PC-3 (cell line): ENCODE results near the gene CD9. TPM values are rescaled to one million over a fixed set of nuclear protein-coding genes. Genes with fewer than 3 reads are reported as not detected.

Source experiments
- ATAC-seq: fragments of 200-7000 bp; cut with Tn5 transposase; 2 replicates; pipeline ENCODE4 v1.9.1; 2020; ENCODE audit warnings: mild to moderate bottlenecking, moderate library complexity
- BruUV-seq: library from RNA; stranded (reverse); fragments of 400-500 nt; replicated peaks from 2 replicates; lab custom pipeline; 2021; lab: Mats Ljungman, UMichigan
- CTCF ChIA-PET: fragments of 300-600 bp; sonication (Branson Sonifier 250); formaldehyde crosslinking; loops from one replicate; lab custom pipeline; 2022; ENCODE audit warnings: antibody characterized with exemption; lab: Charles Lee
- POLR2A ChIA-PET: fragments of 300-600 bp; sonication (Branson Sonifier 250); formaldehyde crosslinking; loops from one replicate; lab custom pipeline; 2022; ENCODE audit warnings: antibody characterized with exemption; ENCODE audit not compliant: unreplicated experiment; lab: Charles Lee
- DNase-seq: peaks from one replicate; pipeline ENCODE4 v3.0.0-alpha.2; 2015
- H2AFZ ChIP-seq: fragments of 300-600 bp; sonication (generic); 2 replicates; pipeline ENCODE4 v1.6.0; 2016; ENCODE audit warnings: antibody characterized with exemption, low read length
- H3F3A ChIP-seq: fragments of 300-600 bp; sonication (generic); one replicate; pipeline ENCODE4 v1.6.0; 2017; ENCODE audit warnings: antibody characterized with exemption, low read length, control low read depth, mild to moderate bottlenecking; ENCODE audit not compliant: unreplicated experiment
- H3K27ac ChIP-seq: fragments of 300-600 bp; sonication (generic); 2 replicates; pipeline ENCODE4 v1.5.1; 2016; ENCODE audit warnings: mild to moderate bottlenecking, low read length
- H3K27me3 ChIP-seq: fragments of 300-600 bp; sonication (generic); 2 replicates; pipeline ENCODE4 v1.6.1; 2016; ENCODE audit warnings: low read length, mixed read lengths
- H3K36me3 ChIP-seq: fragments of 300-600 bp; sonication (generic); 2 replicates; pipeline ENCODE4 v1.6.1; 2016; ENCODE audit warnings: low read depth, mixed run types, low read length, mixed read lengths
- H3K4me1 ChIP-seq: fragments of 300-600 bp; sonication (generic); 2 replicates; pipeline ENCODE4 v1.5.1; 2016; ENCODE audit warnings: low read length; ENCODE audit not compliant: insufficient read depth
- H3K4me2 ChIP-seq: fragments of 300-600 bp; sonication (generic); 2 replicates; pipeline ENCODE4 v1.6.0; 2016; ENCODE audit warnings: low read length
- H3K4me3 ChIP-seq: fragments of 300-600 bp; sonication (generic); 2 replicates; pipeline ENCODE4 v1.5.1; 2016; ENCODE audit warnings: mild to moderate bottlenecking, low read length, mixed read lengths
- H3K79me2 ChIP-seq: fragments of 300-600 bp; sonication (generic); 2 replicates; pipeline ENCODE4 v1.6.1; 2017; ENCODE audit warnings: low read length, mixed read lengths
- H3K9ac ChIP-seq: fragments of 300-600 bp; sonication (generic); 2 replicates; pipeline ENCODE4 v1.6.0; 2016; ENCODE audit warnings: mild to moderate bottlenecking, low read length
- H3K9me2 ChIP-seq: fragments of 300-600 bp; sonication (generic); replicated peaks from 2 replicates; pipeline ENCODE4 v1.6.1; 2016; ENCODE audit warnings: mixed run types, low read length, mixed read lengths
- H3K9me3 ChIP-seq: fragments of 300-600 bp; sonication (generic); 2 replicates; pipeline ENCODE4 v1.6.1; 2016; ENCODE audit warnings: low read length, mixed read lengths
- H4K20me1 ChIP-seq: fragments of 300-600 bp; sonication (generic); 2 replicates; pipeline ENCODE4 v1.6.1; 2016; ENCODE audit warnings: low read length, mixed read lengths
- EZH2 ChIP-seq: fragments of 300-600 bp; sonication (generic); IDR thresholded peaks from one replicate; pipeline ENCODE4 v1.6.1; 2017; ENCODE audit warnings: antibody characterized with exemption, mild to moderate bottlenecking, low read length; ENCODE audit not compliant: unreplicated experiment
- EZH2phosphoT487 ChIP-seq: fragments of 300-600 bp; sonication (generic); IDR thresholded peaks from 2 replicates; pipeline ENCODE4 v1.6.1; 2018; ENCODE audit warnings: mild to moderate bottlenecking, antibody characterized with exemption, low read length, borderline replicate concordance
- intact Hi-C: fragments of 100-400 bp; cut with micrococcal nuclease; formaldehyde crosslinking; loops from 2 replicates; pipeline ENCODE4 v1.9.0; 2023
- total RNA-seq: library from RNA; depleted of rRNA; stranded (reverse); fragments of >200 nt; gene quantifications from 2 replicates; pipeline ENCODE4 v1.2.3, GENCODE V29; 2014
- TF ChIP-seq, protein P1 (sequence below): fragments of 300-600 bp; sonication (generic); conservative IDR thresholded peaks from 2 replicates; pipeline ENCODE4 v1.5.1; 2017; ENCODE audit warnings: antibody characterized with exemption, low read depth, mild to moderate bottlenecking, low read length

Gene CD9
- total RNA-seq, 1 experiment from 2014 or later = 174 TPM

DNA sequence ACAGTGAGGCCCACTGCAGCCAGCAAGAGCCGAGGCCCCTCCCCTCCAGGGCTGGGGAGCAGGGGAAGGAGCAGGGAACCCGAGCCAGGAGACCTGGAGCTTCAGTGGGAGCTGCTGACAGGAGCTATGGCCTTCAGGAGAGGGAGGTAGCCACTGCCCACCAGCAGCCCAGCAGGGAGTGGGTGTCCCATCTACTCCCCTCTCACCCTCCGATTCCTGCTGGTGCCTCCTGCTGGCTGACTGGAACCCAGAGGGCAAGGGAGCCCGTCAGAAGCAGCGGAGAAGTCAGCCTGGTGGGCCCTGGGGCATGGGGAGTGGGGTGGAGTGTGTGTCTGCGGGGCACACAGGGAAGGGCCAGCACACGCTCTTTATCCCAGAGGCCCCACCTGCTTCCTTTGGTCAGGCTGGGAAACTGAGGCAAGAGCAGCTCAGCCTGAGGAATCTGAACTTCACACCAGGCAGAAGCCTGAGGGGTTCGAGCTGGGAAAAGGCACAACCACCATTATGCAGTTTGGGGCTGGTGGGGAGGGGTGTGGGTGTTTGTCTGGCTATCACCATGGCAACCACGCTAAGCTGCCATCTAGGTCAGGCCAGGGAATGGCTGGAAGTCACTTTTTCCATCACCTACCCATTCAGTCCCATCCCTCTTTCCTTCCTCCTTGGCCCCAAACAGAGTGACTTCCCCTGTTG lies 73.5 kb downstream of the CD9 start:
- no peak for ATAC-seq
- H3K36me3 ChIP-seq = no peaks in the 10 kb centered on the region
- no peaks in the 10 kb centered on the region for H3K9me2 ChIP-seq
- no peaks in the 10 kb centered on the region for H3K9me3 ChIP-seq
- H3K27me3 ChIP-seq = no peaks in the 10 kb centered on the region
- H3K4me3 ChIP-seq = no peak overlapping the region
- H2AFZ ChIP-seq = no peak overlapping the region
- H3K27ac ChIP-seq = peak overlapping the region; percentile 91
- no peaks in the 10 kb centered on the region for H4K20me1 ChIP-seq
- H3K4me2 ChIP-seq = peak overlapping the region; percentile 63
- H3K9ac ChIP-seq = peak overlapping the region; percentile 67
- TF ChIP-seq EZH2 (no peak), EZH2phosphoT487 (no peak)
- TF ChIP-seq, protein P1, sequence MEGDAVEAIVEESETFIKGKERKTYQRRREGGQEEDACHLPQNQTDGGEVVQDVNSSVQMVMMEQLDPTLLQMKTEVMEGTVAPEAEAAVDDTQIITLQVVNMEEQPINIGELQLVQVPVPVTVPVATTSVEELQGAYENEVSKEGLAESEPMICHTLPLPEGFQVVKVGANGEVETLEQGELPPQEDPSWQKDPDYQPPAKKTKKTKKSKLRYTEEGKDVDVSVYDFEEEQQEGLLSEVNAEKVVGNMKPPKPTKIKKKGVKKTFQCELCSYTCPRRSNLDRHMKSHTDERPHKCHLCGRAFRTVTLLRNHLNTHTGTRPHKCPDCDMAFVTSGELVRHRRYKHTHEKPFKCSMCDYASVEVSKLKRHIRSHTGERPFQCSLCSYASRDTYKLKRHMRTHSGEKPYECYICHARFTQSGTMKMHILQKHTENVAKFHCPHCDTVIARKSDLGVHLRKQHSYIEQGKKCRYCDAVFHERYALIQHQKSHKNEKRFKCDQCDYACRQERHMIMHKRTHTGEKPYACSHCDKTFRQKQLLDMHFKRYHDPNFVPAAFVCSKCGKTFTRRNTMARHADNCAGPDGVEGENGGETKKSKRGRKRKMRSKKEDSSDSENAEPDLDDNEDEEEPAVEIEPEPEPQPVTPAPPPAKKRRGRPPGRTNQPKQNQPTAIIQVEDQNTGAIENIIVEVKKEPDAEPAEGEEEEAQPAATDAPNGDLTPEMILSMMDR = no peak; the same call in 1 of the 2 replicates
- ChIA-PET CTCF (interaction anchor here (0.6 to 1.8 kb wide), 2 partner anchors 12 to 78 kb away, joined by 3 to 5 read pairs; no protein-coding TSS in a partner anchor), POLR2A (no interaction called here)
- BruUV-seq = no TSS peak
- peaks cover 48% of the 10 kb centered on the region for H3K4me1 ChIP-seq
- DNase-seq = no peak
- H3K79me2 ChIP-seq = no peaks in the 10 kb centered on the region
- intact Hi-C loops = no loop called here
- H3F3A ChIP-seq = no peaks in the 10 kb centered on the region

DNA sequence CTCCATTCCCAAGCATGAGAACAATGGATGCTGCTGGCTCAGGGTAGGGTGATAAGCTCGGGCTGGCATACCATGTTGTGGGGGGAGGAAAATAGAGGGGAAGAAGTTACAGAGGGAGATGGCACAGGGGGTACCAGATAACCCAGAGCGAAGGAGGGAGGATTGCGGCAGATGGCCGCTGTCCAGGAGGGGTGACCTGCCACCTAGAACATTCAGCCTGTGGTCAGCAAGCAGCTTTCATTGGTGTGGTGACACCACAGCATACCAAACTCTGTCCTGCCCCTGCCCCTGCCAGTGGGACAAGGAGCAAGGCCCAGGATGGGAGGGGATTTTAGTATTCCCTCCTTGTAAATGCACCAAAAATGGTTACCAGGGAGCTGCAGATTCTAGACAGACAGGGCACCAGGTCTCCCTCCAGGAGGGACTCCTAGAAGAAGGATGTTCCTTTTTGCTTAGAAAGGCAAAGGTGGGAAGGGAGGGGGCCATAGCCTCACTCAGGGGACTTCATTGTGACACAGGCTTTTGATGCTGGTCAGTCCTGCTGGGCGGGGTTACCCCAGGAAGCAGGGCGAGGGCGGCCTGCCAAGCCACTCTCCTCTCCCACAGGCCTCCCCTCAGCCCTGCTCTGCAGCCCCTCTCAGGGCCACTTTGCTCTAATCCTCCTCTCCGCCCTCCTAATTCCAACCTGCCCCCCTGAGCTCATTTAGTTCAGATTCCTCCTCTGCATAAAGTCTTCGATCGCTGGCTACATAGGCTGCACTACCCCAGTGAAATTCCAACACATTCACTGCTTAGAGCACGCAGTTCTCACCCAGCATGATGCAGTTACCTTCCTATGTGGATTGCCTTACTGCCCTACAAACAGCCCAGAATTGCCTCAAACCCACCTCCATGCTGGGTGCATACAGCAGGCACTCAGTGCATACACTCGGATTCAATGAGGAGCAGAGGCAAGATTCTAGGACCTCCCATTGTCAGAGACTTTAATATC lies 74.3 kb downstream of the CD9 start:
- Histone ChIP-seq H4K20me1 (no peaks in the 10 kb centered on the region), H3K9me2 (no peaks in the 10 kb centered on the region), H3K27me3 (no peaks in the 10 kb centered on the region), H3K4me2 (peak overlapping the region; percentile 63), H2AFZ (no peak overlapping the region), H3K4me1 (peaks cover 55% of the 10 kb centered on the region), H3F3A (no peaks in the 10 kb centered on the region), H3K4me3 (no peak overlapping the region), H3K79me2 (no peaks in the 10 kb centered on the region), H3K9me3 (no peaks in the 10 kb centered on the region), H3K36me3 (no peaks in the 10 kb centered on the region), H3K27ac (peak overlapping the region; percentile 91), H3K9ac (peak overlapping the region; percentile 67)
- BruUV-seq = no TSS peak
- CTCF ChIA-PET = interaction anchor here (0.6 kb wide), 1 partner anchor 13 kb away, joined by 3 read pairs; no protein-coding TSS in a partner anchor
- POLR2A ChIA-PET = no interaction called here
- DNase-seq (peak; percentile 61), ATAC-seq (no peak)
- TF ChIP-seq EZH2 (no peak), EZH2phosphoT487 (no peak)
- TF ChIP-seq, protein P1 = no peak
- intact Hi-C loops = no loop called here
